HepG2 (cell line): Measurements from ENCODE around the gene HHATL. TPM values are rescaled to one million over a fixed set of nuclear protein-coding genes. Genes with fewer than 3 reads are reported as not detected.
A peak's percentile ranks its signal among the peaks of the same experiment; 100 is the strongest.

Source experiments
- AHR ChIP-seq: IDR thresholded peaks from 2 replicates; pipeline ENCODE4 v1.6.1; 2018; ENCODE audit warnings: missing genetic modification reagents, missing compliant biosample characterization
- BORCS8-MEF2B ChIP-seq: sonication (generic); formaldehyde crosslinking; IDR thresholded peaks from 2 replicates; pipeline ENCODE4 v1.8.0; 2022; ENCODE audit warnings: mild to moderate bottlenecking, missing genetic modification reagents
- BRF2 ChIP-seq: sonication (generic); formaldehyde crosslinking; IDR thresholded peaks from 2 replicates; pipeline ENCODE4 v1.8.1; 2022; ENCODE audit warnings: mild to moderate bottlenecking, missing genetic modification reagents
- CCDC6 ChIP-seq: sonication (generic); formaldehyde crosslinking; IDR thresholded peaks from 2 replicates; pipeline ENCODE4 v1.8.1; 2022; ENCODE audit warnings: mild to moderate bottlenecking, missing genetic modification reagents, moderate library complexity
- CHD2 ChIP-seq: IDR thresholded peaks from 2 replicates; pipeline ENCODE4 v1.6.1; 2011; ENCODE audit warnings: low read depth, low read length, improper control_type of control experiment
- DMAP1 ChIP-seq: IDR thresholded peaks from 2 replicates; pipeline ENCODE4 v1.6.1; 2016
- HIC2 ChIP-seq: sonication (generic); formaldehyde crosslinking; IDR thresholded peaks from 2 replicates; pipeline ENCODE4 v1.9.0; 2022; ENCODE audit warnings: low read depth, missing genetic modification reagents
- MXD3 ChIP-seq: IDR thresholded peaks from 2 replicates; pipeline ENCODE4 v1.6.1; 2016; ENCODE audit warnings: mild to moderate bottlenecking, missing biosample characterization, missing genetic modification reagents
- NFKB2 ChIP-seq: sonication (generic); formaldehyde crosslinking; IDR thresholded peaks from 2 replicates; pipeline ENCODE4 v1.4.0; 2020; ENCODE audit warnings: missing genetic modification reagents, borderline replicate concordance
- REPIN1 ChIP-seq: sonication (generic); formaldehyde crosslinking; IDR thresholded peaks from 2 replicates; pipeline ENCODE4 v1.8.0; 2022; ENCODE audit warnings: missing genetic modification reagents, low read depth, mild to moderate bottlenecking, borderline replicate concordance
- RERE ChIP-seq: IDR thresholded peaks from 2 replicates; pipeline ENCODE4 v1.6.1; 2016; ENCODE audit warnings: low read depth, missing genetic modification reagents, missing compliant biosample characterization
- SALL1 ChIP-seq: sonication (generic); formaldehyde crosslinking; IDR thresholded peaks from 2 replicates; pipeline ENCODE4 v1.8.0; 2022; ENCODE audit warnings: mild to moderate bottlenecking, missing genetic modification reagents
- TBX2 ChIP-seq: sonication (generic); formaldehyde crosslinking; IDR thresholded peaks from 2 replicates; pipeline ENCODE4 v1.5.0; 2020; ENCODE audit warnings: missing genetic modification reagents, mild to moderate bottlenecking, borderline replicate concordance
- THAP11 ChIP-seq: IDR thresholded peaks from 2 replicates; pipeline ENCODE4 v1.6.1; 2016; ENCODE audit warnings: missing biosample characterization, missing genetic modification reagents
- ZBTB7A ChIP-seq: sonication (generic); formaldehyde crosslinking; IDR thresholded peaks from 2 replicates; pipeline ENCODE4 v1.8.0; 2022; ENCODE audit warnings: mild to moderate bottlenecking, missing genetic modification reagents
- ZFP1 ChIP-seq: IDR thresholded peaks from 2 replicates; pipeline ENCODE4 v1.6.1; 2016
- ZNF124 ChIP-seq: sonication (generic); formaldehyde crosslinking; IDR thresholded peaks from 2 replicates; pipeline ENCODE4 v1.4.0; 2020; ENCODE audit warnings: missing genetic modification reagents
- ZNF749 ChIP-seq: sonication (generic); formaldehyde crosslinking; IDR thresholded peaks from 2 replicates; pipeline ENCODE4 v1.8.0; 2022; ENCODE audit warnings: mild to moderate bottlenecking, missing genetic modification reagents, moderate library complexity, borderline replicate concordance
- ZNF775 ChIP-seq: sonication (generic); formaldehyde crosslinking; IDR thresholded peaks from 2 replicates; pipeline ENCODE4 v1.4.0; 2020; ENCODE audit warnings: missing genetic modification reagents, mild to moderate bottlenecking, moderate library complexity, borderline replicate concordance
- polyA plus RNA-seq, 8 experiments: library from polyadenylated mRNA; depleted of rRNA in 3 of 8; stranded (reverse) in 7 of 8; unstranded in 1 of 8; fragments of >200 nt; fragmentation: Illumina TruSeq in 4 of 8; extraction: Trizol in 4 of 8; gene quantifications; 2 replicates each; pipeline versions ENCODE4 v1.2.1 to v1.2.3, GENCODE V29; 2011 to 2016; ENCODE audit warnings: low read depth in 4 of 8, missing spikeins in 1 of 8, mixed read lengths in 1 of 8; ENCODE audit not compliant: insufficient read depth in 1 of 8
- total RNA-seq, 5 experiments: library from RNA; depleted of rRNA; stranded (reverse); fragments of >200 nt; fragmentation: Illumina TruSeq; extraction: Trizol; gene quantifications; 2 replicates each; pipeline ENCODE4 v1.2.3, GENCODE V29; 2016; ENCODE audit warnings: low read depth in 1 of 5

The HHATL gene
- total and polyA plus RNA-seq, 2 of the 13 experiments (the other 11 are each of a cell fraction or from before 2014, with no cell fraction given): 0.26 TPM; not detected in 1

GRCh38 chr3:42732196-42732828 lies 29.7 kb upstream of the HHATL start (continued):
- TF ChIP-seq ZNF775 (CRISPR knock-in tag) (0 out of 2 replicates have a peak, but pooled peaks have one; percentile 71), ZNF749 (CRISPR knock-in tag) (no peak; the same call in 1 of the 2 replicates), CCDC6 (CRISPR knock-in tag) (0 out of 2 replicates have a peak, but pooled peaks have one; percentile 26), BRF2 (CRISPR knock-in tag) (0 out of 2 replicates have a peak, but pooled peaks have one; percentile 69), MXD3 (CRISPR knock-in tag) (0 out of 2 replicates have a peak, but pooled peaks have one; percentile 19), BORCS8-MEF2B (CRISPR knock-in tag) (peak; percentile 30), REPIN1 (CRISPR knock-in tag) (0 out of 2 replicates have a peak, but pooled peaks have one; percentile 32), ZNF124 (CRISPR knock-in tag) (no peak), NFKB2 (CRISPR knock-in tag) (peak; percentile 49; the same call in 1 of the 2 replicates), ZBTB7A (CRISPR knock-in tag) (peak; percentile 91), THAP11 (CRISPR knock-in tag) (0 out of 2 replicates have a peak, but pooled peaks have one; percentile 21), ZFP1 (CRISPR knock-in tag) (no peak), TBX2 (CRISPR knock-in tag) (peak; percentile 92), RERE (CRISPR knock-in tag) (peak; percentile 41; the same call in 1 of the 2 replicates), DMAP1 (CRISPR knock-in tag) (peak; percentile 73), AHR (CRISPR knock-in tag) (0 out of 2 replicates have a peak, but pooled peaks have one; percentile 63), SALL1 (CRISPR knock-in tag) (peak; percentile 92), CHD2 (no peak), HIC2 (CRISPR knock-in tag) (peak; percentile 57; the same call in 1 of the 2 replicates)
